ENCODE data around the gene PCSK6.

DNA sequence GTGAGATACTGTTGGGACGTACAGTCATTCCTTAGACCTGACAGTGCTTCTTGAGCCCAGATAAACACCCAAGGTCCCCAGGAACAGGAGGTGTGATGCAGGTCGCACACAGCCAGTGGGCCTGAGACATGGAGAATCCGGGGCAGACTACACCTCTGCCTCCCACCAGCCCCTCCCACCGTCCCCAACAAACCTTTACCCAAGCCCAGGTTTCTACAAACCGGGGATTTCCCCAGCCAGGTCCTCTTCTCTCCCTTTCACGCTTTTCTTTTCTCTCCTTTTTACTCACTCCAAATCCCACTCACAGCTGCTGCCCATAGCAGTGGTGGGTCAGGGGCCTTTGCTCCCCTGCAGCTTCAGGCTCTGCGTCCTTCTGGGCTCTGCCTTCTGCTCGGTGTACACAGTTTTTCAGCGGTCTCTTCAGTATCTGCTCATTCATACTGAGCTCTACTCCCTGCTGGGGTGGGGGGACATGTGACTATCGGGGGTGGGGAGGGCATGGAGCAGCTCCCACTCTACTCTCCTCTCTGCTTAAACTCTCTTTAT is 4.8 kb upstream of the PCSK6 start:
- TF ChIP-seq CTCF (IDR thresholded peaks at IDR 0.05; ENCODE audit: low read depth, low read length, poor library complexity, severe bottlenecking) (no peak), EZH2phosphoT487 (IDR thresholded peaks at IDR 0.05; ENCODE audit: borderline replicate concordance, low read length) (no peak)
